Astrocyte of the spinal cord (primary cell): ENCODE data around the gene WDR70.
"Not testable (repeated sequence)": the region's sequence is repeated elsewhere in the genome, so short reads cannot be mapped to it uniquely, and the experiment has no call there.

Experiments used
- DNase-seq: peaks from one replicate; pipeline ENCODE4 v3.0.0; 2011; ENCODE audit warnings: low read depth, low spot score
- H3K4me3 ChIP-seq: 2 replicates; pipeline ENCODE4 v1.5.1; 2011; ENCODE audit warnings: low read depth, mild to moderate bottlenecking, low read length, moderate library complexity
- CTCF ChIP-seq: IDR thresholded peaks from 2 replicates; pipeline ENCODE4 v1.5.1; 2012; ENCODE audit warnings: low read depth, mild to moderate bottlenecking, low read length, inconsistent platforms
- in situ Hi-C: cut with HindIII; loops from 2 replicates; pipeline ENCODE4 v1.10.0; 2017; ENCODE audit warnings: low sequenced_read_pairs

The WDR70 gene

GRCh38 chr5:37506241-37506640, 127.1 kb downstream of the WDR70 start:
- H3K4me3 ChIP-seq, result no peak overlapping the region
- in situ Hi-C loops, result no loop called here
- TF ChIP-seq CTCF, result no peak
- no peak for DNase-seq

GRCh38 chr5:37506722-37507121, 127.6 kb downstream of the WDR70 start:
- no peak overlapping the region for H3K4me3 ChIP-seq
- in situ Hi-C loops, result no loop called here
- no peak for TF ChIP-seq CTCF
- no peak for DNase-seq

- no peak overlapping the region for H3K4me3 ChIP-seq
- in situ Hi-C loops, result no loop called here
These were observed 132.5 kb downstream of the WDR70 start for GRCh38 chr5:37511646-37512045.

GRCh38 chr5:37514946-37515345, 135.8 kb downstream of the WDR70 start:
- no peak for DNase-seq
- no peak for TF ChIP-seq CTCF
- in situ Hi-C loops, result no loop called here
- H3K4me3 ChIP-seq, result no peak overlapping the region

More at GRCh38 chr5:37511646-37512045, 132.5 kb downstream of the WDR70 start:
- TF ChIP-seq CTCF, result no peak
- no peak for DNase-seq

GRCh38 chr5:37517686-37518085, 138.6 kb downstream of the WDR70 start:
- no peak for TF ChIP-seq CTCF
- no peak overlapping the region for H3K4me3 ChIP-seq
- in situ Hi-C loops, result no loop called here
- DNase-seq, result no peak

GRCh38 chr5:37518356-37518755, 139.2 kb downstream of the WDR70 start:
- in situ Hi-C loops, H3K4me3 ChIP-seq: not testable (repeated sequence)

GRCh38 chr5:37519304-37519703, 140.2 kb downstream of the WDR70 start:
- H3K4me3 ChIP-seq, result no peak overlapping the region
- in situ Hi-C loops, result no loop called here
- no peak for DNase-seq
- TF ChIP-seq CTCF, result no peak

More at GRCh38 chr5:37518356-37518755, 139.2 kb downstream of the WDR70 start:
- not testable (repeated sequence) for DNase-seq
